Naive B cell (primary cell): Measurements from ENCODE around the gene CHST6. TPM values are rescaled to one million over a fixed set of nuclear protein-coding genes. Genes with fewer than 3 reads are reported as not detected.
"Not testable (repeated sequence)": the region's sequence is repeated elsewhere in the genome, so short reads cannot be mapped to it uniquely, and the experiment has no call there.

Experiments used
- ATAC-seq, 2 donors: fragments of 150-1000 bp; cut with Tn5 transposase; 2 replicates each; pipeline ENCODE4 v1.10.0; 2021; ENCODE audit warnings: low read depth in 2 of 2, mild to moderate bottlenecking in 2 of 2, moderate library complexity in 2 of 2
- DNase-seq: peaks from one replicate; pipeline ENCODE4 v3.0.0; 2022
- H3K27ac Mint-ChIP-seq, 6 donors: one replicate each; pipeline ENCODE4 v1.8.0; 2020 to 2022; ENCODE audit warnings: mild to moderate bottlenecking in 6 of 6, mixed read lengths in 6 of 6, moderate library complexity in 5 of 6, inconsistent platforms in 2 of 6
- H3K27me3 Mint-ChIP-seq, 3 donors: one replicate each; pipeline ENCODE4 v1.8.0; 2021 to 2022; ENCODE audit warnings: mixed read lengths in 3 of 3, mild to moderate bottlenecking in 1 of 3
- H3K36me3 Mint-ChIP-seq, 2 donors: one replicate each; pipeline ENCODE4 v1.8.0; 2020 to 2022; ENCODE audit warnings: mixed read lengths in 2 of 2, inconsistent platforms in 1 of 2, mild to moderate bottlenecking in 1 of 2
- H3K4me1 Mint-ChIP-seq, 3 donors: one replicate each; pipeline ENCODE4 v1.8.0; 2020 to 2022; ENCODE audit warnings: mixed read lengths in 3 of 3, inconsistent platforms in 1 of 3, mild to moderate bottlenecking in 1 of 3, moderate library complexity in 1 of 3
- H3K4me3 Mint-ChIP-seq, 8 donors: one replicate each; pipeline ENCODE4 v1.8.0; 2020 to 2022; ENCODE audit warnings: mild to moderate bottlenecking in 8 of 8, mixed read lengths in 8 of 8, moderate library complexity in 8 of 8, inconsistent platforms in 2 of 8
- H3K9me3 Mint-ChIP-seq, 7 donors: one replicate each; pipeline ENCODE4 v1.8.0; 2020 to 2022; ENCODE audit warnings: mixed read lengths in 7 of 7, mild to moderate bottlenecking in 5 of 7, inconsistent platforms in 2 of 7, moderate library complexity in 1 of 7
- polyA plus RNA-seq, 6 donors: library from polyadenylated mRNA; unstranded; fragments of 300-500 nt; fragmentation: Illumina TruSeq; gene quantifications; one replicate each; pipeline ENCODE4 v1.2.3, GENCODE V29; 2021; ENCODE audit warnings: low read depth in 6 of 6

CHST6 gene
- polyA plus RNA-seq, 6 donors from 2014 or later: 0.15 to 0.17 TPM; not detected in 4

GRCh38 chr16:75461575-75461974 is 33.7 kb downstream of the CHST6 start:
- H3K9me3 Mint-ChIP-seq: no peaks in the 10 kb centered on the region
- H3K27ac Mint-ChIP-seq: no peak overlapping the region
- ATAC-seq (no peak), DNase-seq (no peak)
- peak overlapping the region in 1 of 8 donors; percentile 94 for H3K4me3 Mint-ChIP-seq
- H3K4me1 Mint-ChIP-seq: peaks cover 35 to 65% (median 61%) of the 10 kb centered on the region in 3 donors
- no peaks in the 10 kb centered on the region for H3K27me3 Mint-ChIP-seq
- H3K36me3 Mint-ChIP-seq: peaks cover 0 to 5% of the 10 kb centered on the region in 2 donors

GRCh38 chr16:75460446-75460845 is 34.8 kb downstream of the CHST6 start:
- peaks cover 0 to 5% of the 10 kb centered on the region in 2 donors for H3K36me3 Mint-ChIP-seq
- DNase-seq (no peak), ATAC-seq (no peak)
- peak overlapping the region in 2 of 6 donors; percentile 3 to 66 for H3K27ac Mint-ChIP-seq
- H3K4me3 Mint-ChIP-seq: peak overlapping the region in 1 of 8 donors; percentile 48
- no peaks in the 10 kb centered on the region for H3K9me3 Mint-ChIP-seq
- H3K27me3 Mint-ChIP-seq: no peaks in the 10 kb centered on the region
- H3K4me1 Mint-ChIP-seq: peaks cover 39 to 73% (median 72%) of the 10 kb centered on the region in 3 donors

- Mint-ChIP-seq H3K4me1 (peaks cover 40 to 71% (median 70%) of the 10 kb centered on the region in 3 donors), H3K27ac (peak overlapping the region in 2 of 6 donors; percentile 13 to 26), H3K9me3 (no peaks in the 10 kb centered on the region), H3K27me3 (no peaks in the 10 kb centered on the region), H3K36me3 (peaks cover 0 to 5% of the 10 kb centered on the region in 2 donors), H3K4me3 (peak overlapping the region in 1 of 8 donors; percentile 2)
- ATAC-seq: no peak
- no peak for DNase-seq
Observed at GRCh38 chr16:75459691-75460090, 35.5 kb downstream of the CHST6 start.

DNA sequence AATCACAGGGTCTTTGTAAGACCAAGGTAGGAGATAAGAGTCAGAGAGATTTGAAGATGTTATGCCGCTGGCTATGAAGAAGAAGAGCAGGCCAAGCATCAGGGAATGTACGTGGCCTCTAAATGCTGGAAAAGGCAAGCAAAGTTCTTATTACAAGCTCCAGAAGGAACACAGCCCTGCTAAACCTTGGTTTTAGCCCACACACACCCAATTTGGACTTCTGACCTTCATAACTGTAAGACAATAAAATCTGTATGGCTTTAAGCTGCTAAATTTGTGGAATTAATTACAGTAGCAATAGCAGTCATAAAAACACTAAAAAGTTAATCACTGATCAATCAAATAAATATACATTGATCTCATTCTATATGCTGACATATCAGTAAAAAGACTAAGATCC is 36.8 kb downstream of the CHST6 start:
- Mint-ChIP-seq H3K27me3 (no peaks in the 10 kb centered on the region), H3K36me3 (peaks cover 0 to 5% of the 10 kb centered on the region in 2 donors), H3K27ac (no peak overlapping the region), H3K4me3 (no peak overlapping the region), H3K4me1 (peaks cover 40 to 76% (median 75%) of the 10 kb centered on the region in 3 donors), H3K9me3 (no peaks in the 10 kb centered on the region)
- DNase-seq: no peak
- ATAC-seq: no peak

- Mint-ChIP-seq H3K4me1 (peaks cover 42 to 76% (median 75%) of the 10 kb centered on the region in 3 donors), H3K27me3 (no peaks in the 10 kb centered on the region), H3K36me3 (peaks cover 0 to 5% of the 10 kb centered on the region in 2 donors), H3K27ac (no peak overlapping the region), H3K9me3 (no peaks in the 10 kb centered on the region), H3K4me3 (no peak overlapping the region)
- DNase-seq (no peak), ATAC-seq (no peak)
Observed at GRCh38 chr16:75458029-75458428, 37.2 kb downstream of the CHST6 start.

DNA sequence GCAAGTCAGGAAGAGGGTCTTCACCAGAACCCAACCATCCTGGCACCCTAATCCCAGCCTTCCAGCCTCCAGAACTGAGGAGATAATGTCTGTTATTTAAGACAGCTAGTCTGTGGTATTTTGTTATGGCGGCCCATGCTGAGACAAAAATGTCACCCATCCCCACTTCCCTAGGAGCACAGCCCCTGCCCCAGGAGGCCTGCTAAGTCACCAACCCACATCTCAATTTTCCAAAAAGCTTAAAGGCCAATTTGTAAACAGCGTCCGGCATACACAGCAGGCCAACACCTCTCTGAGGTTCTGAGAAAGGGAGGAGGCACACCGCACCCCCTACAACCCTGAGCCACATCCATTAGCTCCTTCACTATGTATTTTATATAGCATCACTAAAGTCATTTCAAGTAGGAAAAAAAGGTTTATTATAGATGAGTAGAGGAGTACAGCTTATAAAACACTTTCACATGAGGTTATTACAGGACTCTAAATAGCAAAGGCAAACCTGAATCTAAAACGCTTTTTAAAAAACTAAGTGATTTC is 37.7 kb downstream of the CHST6 start:
- no peak overlapping the region for H3K4me3 Mint-ChIP-seq
- no peaks in the 10 kb centered on the region for H3K9me3 Mint-ChIP-seq
- H3K4me1 Mint-ChIP-seq: peaks cover 37 to 75% (median 75%) of the 10 kb centered on the region in 3 donors
- H3K27ac Mint-ChIP-seq: peak overlapping the region in 1 of 6 donors; percentile 29
- DNase-seq: no peak
- peaks cover 0 to 5% of the 10 kb centered on the region in 2 donors for H3K36me3 Mint-ChIP-seq
- no peaks in the 10 kb centered on the region for H3K27me3 Mint-ChIP-seq
- ATAC-seq: no peak

GRCh38 chr16:75456971-75457370 is 38.3 kb downstream of the CHST6 start:
- H3K27me3 Mint-ChIP-seq: no peaks in the 10 kb centered on the region
- no peak for ATAC-seq
- DNase-seq: no peak
- H3K27ac Mint-ChIP-seq: no peak overlapping the region
- H3K4me3 Mint-ChIP-seq: no peak overlapping the region
- peaks cover 37 to 70% (median 69%) of the 10 kb centered on the region in 3 donors for H3K4me1 Mint-ChIP-seq
- H3K36me3 Mint-ChIP-seq: peaks cover 0 to 5% of the 10 kb centered on the region in 2 donors
- H3K9me3 Mint-ChIP-seq: no peaks in the 10 kb centered on the region

- H3K36me3 Mint-ChIP-seq, H3K9me3 Mint-ChIP-seq, DNase-seq, H3K27me3 Mint-ChIP-seq, ATAC-seq, H3K4me3 Mint-ChIP-seq: not testable (repeated sequence)
- H3K4me1 Mint-ChIP-seq: peaks cover 37 to 66% (median 65%) of the 10 kb centered on the region in 3 donors
- peak overlapping the region in 1 of 6 donors; percentile 33 for H3K27ac Mint-ChIP-seq
Observed at GRCh38 chr16:75456486-75456885, 38.8 kb downstream of the CHST6 start.

DNA sequence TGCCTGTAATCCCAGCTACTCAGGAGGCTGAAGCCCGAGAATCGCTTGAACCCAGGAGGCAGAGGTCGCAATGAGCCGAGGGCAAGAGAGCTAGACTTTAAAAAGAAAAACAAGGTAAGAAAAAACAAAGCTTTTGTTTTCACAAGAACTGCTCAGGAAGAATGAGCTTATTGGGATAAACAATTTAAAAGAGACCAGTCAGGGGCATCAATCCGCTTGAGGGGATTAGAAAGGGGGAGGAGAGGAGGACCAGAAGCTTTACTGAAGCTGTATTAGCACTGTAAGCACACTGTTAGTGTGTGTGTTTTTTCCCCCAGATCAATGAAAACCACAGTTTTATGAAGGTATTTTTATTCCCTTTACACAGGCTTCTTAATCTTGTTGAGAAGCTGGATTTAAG is 39.6 kb downstream of the CHST6 start:
- Mint-ChIP-seq H3K4me1 (peaks cover 37 to 65% (median 57%) of the 10 kb centered on the region in 3 donors), H3K36me3 (peaks cover 0 to 5% of the 10 kb centered on the region in 2 donors)

GRCh38 chr16:75452464-75453190 is 42.6 kb downstream of the CHST6 start:
- no peaks in the 10 kb centered on the region for H3K36me3 Mint-ChIP-seq
- H3K9me3 Mint-ChIP-seq: no peaks in the 10 kb centered on the region
- peaks cover 19 to 38% (median 33%) of the 10 kb centered on the region in 3 donors for H3K4me1 Mint-ChIP-seq
- ATAC-seq (no peak), DNase-seq (no peak)
- no peaks in the 10 kb centered on the region for H3K27me3 Mint-ChIP-seq
- no peak overlapping the region for H3K4me3 Mint-ChIP-seq
- peak overlapping the region in 3 of 6 donors; percentile 32 to 63 (median 61) for H3K27ac Mint-ChIP-seq

More for the DNA sequence above, 39.6 kb downstream of the CHST6 start:
- DNase-seq (no peak), ATAC-seq (no peak)
- H3K4me3 Mint-ChIP-seq: no peak overlapping the region
- H3K9me3 Mint-ChIP-seq: no peaks in the 10 kb centered on the region
- no peaks in the 10 kb centered on the region for H3K27me3 Mint-ChIP-seq
- H3K27ac Mint-ChIP-seq: no peak overlapping the region

DNA sequence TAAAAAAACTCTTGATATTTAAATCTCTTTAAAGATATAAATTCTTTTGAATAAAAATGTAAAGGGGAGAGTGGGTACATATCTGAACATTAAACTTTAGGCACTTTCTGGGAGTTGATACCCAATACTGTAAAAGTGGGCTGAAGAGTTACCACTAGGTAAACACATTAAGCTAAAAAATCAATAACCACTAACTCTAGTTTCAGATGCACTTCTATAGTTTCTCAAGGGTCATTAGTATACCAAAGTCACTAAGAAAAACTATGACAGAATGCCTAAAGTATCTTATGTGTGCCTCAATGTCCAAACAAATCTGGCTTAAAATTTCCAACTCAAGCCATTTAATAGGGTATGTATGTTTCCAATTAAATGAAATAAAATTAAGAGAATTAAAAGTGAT is 48.8 kb downstream of the CHST6 start:
- Mint-ChIP-seq H3K4me1 (no peaks in the 10 kb centered on the region), H3K4me3 (no peak overlapping the region), H3K9me3 (no peaks in the 10 kb centered on the region), H3K27me3 (no peaks in the 10 kb centered on the region), H3K27ac (no peak overlapping the region), H3K36me3 (no peaks in the 10 kb centered on the region)
- DNase-seq: no peak
- ATAC-seq: no peak

- Mint-ChIP-seq H3K27me3 (no peaks in the 10 kb centered on the region), H3K9me3 (no peaks in the 10 kb centered on the region), H3K4me3 (no peak overlapping the region), H3K27ac (no peak overlapping the region), H3K4me1 (no peaks in the 10 kb centered on the region), H3K36me3 (no peaks in the 10 kb centered on the region)
- DNase-seq: no peak
- ATAC-seq: no peak
Observed at GRCh38 chr16:75445298-75445697, 49.9 kb downstream of the CHST6 start.

GRCh38 chr16:75443298-75443697 is 51.9 kb downstream of the CHST6 start:
- no peaks in the 10 kb centered on the region for H3K9me3 Mint-ChIP-seq
- no peaks in the 10 kb centered on the region for H3K4me1 Mint-ChIP-seq
- ATAC-seq (no peak), DNase-seq (no peak)
- no peak overlapping the region for H3K27ac Mint-ChIP-seq
- H3K27me3 Mint-ChIP-seq: no peaks in the 10 kb centered on the region
- H3K36me3 Mint-ChIP-seq: no peaks in the 10 kb centered on the region
- no peak overlapping the region for H3K4me3 Mint-ChIP-seq
